Breast epithelium (tissue), 4 donors: ENCODE measurements around the gene CCDC12. TPM values are rescaled to one million over a fixed set of nuclear protein-coding genes. Genes with fewer than 3 reads are reported as not detected.
A peak's percentile ranks its signal among the peaks of the same experiment; 100 is the strongest.

Source experiments
- DNase-seq, 2 donors: peaks; one replicate each; pipeline ENCODE4 v3.0.0-alpha.2; 2019; ENCODE audit warnings: low spot score in 2 of 2
- H3K27ac ChIP-seq, 2 donors: fragments of 200-600 bp; sonication (generic) in 1 of 2; one replicate each; pipeline ENCODE4 v1.5.1; 2016 to 2019; ENCODE audit warnings: mild to moderate bottlenecking in 1 of 2
- H3K27me3 ChIP-seq, 2 donors: fragments of 200-600 bp; sonication (generic) in 1 of 2; one replicate each; pipeline versions ENCODE4 v1.5.1 to v1.6.0; 2017 to 2019; ENCODE audit warnings: control low read depth in 1 of 2, mild to moderate bottlenecking in 1 of 2
- H3K36me3 ChIP-seq: fragments of 200-600 bp; one replicate; pipeline ENCODE4 v1.5.1; 2019
- H3K4me1 ChIP-seq, 2 donors: fragments of 200-600 bp; sonication (generic); one replicate each; pipeline ENCODE4 v1.5.1; 2016 to 2019; ENCODE audit warnings: control low read depth in 1 of 2
- H3K4me3 ChIP-seq, 3 donors: fragments of 200-600 bp; sonication (generic); 1 replicate in 2 of 3; 2 replicates in 1 of 3; pipeline ENCODE4 v1.5.1; 2016 to 2019; ENCODE audit warnings: mild to moderate bottlenecking in 3 of 3, moderate library complexity in 2 of 3
- H3K9me3 ChIP-seq, 2 donors: fragments of 200-600 bp; sonication (generic) in 1 of 2; one replicate each; pipeline ENCODE4 v1.5.1; 2016 to 2019; ENCODE audit warnings: control low read depth in 1 of 2
- POLR2A ChIP-seq: fragments of 450-650 bp; IDR thresholded peaks from one replicate; pipeline ENCODE4 v1.6.1; 2016; ENCODE audit warnings: antibody characterized with exemption, mild to moderate bottlenecking, moderate library complexity
- POLR2AphosphoS5 ChIP-seq, 3 donors: sonication (generic); formaldehyde crosslinking; IDR thresholded peaks; one replicate each; pipeline ENCODE4 v1.6.1; 2017; ENCODE audit warnings: antibody characterized with exemption in 3 of 3
- intact Hi-C: fragments of 100-400 bp; cut with DNase I; formaldehyde crosslinking; loops from one replicate; pipeline ENCODE4 v1.15.1; 2023; ENCODE audit warnings: low total_unique reads
- total RNA-seq, 3 donors: library from RNA; depleted of rRNA; stranded (reverse); fragments of >200 nt; gene quantifications; one replicate each; pipeline ENCODE4 v1.1.0, GENCODE V29; 2016
- TF ChIP-seq, protein P1 (sequence below), 3 donors: fragments of 450-650 bp; IDR thresholded peaks; one replicate each; pipeline ENCODE4 v1.5.1; 2016 to 2017; ENCODE audit warnings: antibody characterized with exemption in 3 of 3, mild to moderate bottlenecking in 3 of 3, moderate library complexity in 3 of 3

CCDC12 gene
- total RNA-seq, 3 donors from 2014 or later, result 27.0 to 50.2 (median 43.9) TPM

DNA sequence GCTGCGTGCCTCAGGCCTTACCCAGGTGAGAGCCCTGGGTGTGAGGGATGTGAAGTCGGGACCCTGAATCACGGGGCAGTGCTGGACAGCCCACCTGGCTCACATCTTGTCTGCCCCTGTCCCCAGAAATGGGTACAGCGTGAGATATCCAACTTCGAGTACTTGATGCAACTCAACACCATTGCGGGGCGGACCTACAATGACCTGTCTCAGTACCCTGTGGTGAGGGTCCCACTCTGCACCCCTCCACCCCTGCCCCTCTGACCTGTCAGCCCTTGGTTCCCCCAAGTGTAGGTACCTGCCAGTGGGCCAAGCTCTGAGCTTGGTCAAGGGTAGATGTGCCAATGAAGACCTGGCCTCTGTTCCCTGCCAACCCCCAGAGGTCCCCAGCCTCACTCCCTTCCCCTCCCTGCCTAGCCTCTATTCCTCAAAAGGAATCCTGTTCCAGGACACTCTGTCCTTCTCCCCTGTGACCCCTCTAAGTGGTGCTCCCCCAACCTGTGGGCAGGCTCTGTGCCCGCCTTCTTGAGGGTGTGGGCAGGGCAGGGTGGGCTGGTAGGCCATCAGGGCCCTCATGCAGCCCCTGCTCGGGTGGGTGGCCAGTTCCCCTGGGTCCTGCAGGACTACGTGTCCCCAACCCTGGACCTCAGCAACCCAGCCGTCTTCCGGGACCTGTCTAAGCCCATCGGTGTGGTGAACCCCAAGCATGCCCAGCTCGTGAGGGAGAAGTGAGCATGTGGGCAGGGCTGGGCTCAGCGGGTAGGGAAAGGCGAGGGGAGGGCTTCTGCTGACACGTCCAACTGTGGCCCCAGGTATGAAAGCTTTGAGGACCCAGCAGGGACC, 28.0 kb upstream of the CCDC12 start:
- no peak overlapping the region for H3K4me3 ChIP-seq
- no peaks in the 10 kb centered on the region for H3K4me1 ChIP-seq
- intact Hi-C loops, result no loop called here
- no peaks in the 10 kb centered on the region for H3K27me3 ChIP-seq
- peaks cover 11% of the 10 kb centered on the region for H3K36me3 ChIP-seq
- TF ChIP-seq POLR2A (no peak), POLR2AphosphoS5 (IDR thresholded peaks at IDR 0.05) (no peak)
- TF ChIP-seq, protein P1, sequence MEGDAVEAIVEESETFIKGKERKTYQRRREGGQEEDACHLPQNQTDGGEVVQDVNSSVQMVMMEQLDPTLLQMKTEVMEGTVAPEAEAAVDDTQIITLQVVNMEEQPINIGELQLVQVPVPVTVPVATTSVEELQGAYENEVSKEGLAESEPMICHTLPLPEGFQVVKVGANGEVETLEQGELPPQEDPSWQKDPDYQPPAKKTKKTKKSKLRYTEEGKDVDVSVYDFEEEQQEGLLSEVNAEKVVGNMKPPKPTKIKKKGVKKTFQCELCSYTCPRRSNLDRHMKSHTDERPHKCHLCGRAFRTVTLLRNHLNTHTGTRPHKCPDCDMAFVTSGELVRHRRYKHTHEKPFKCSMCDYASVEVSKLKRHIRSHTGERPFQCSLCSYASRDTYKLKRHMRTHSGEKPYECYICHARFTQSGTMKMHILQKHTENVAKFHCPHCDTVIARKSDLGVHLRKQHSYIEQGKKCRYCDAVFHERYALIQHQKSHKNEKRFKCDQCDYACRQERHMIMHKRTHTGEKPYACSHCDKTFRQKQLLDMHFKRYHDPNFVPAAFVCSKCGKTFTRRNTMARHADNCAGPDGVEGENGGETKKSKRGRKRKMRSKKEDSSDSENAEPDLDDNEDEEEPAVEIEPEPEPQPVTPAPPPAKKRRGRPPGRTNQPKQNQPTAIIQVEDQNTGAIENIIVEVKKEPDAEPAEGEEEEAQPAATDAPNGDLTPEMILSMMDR (IDR thresholded peaks at IDR 0.05), result no peak
- H3K9me3 ChIP-seq, result no peaks in the 10 kb centered on the region
- no peak overlapping the region for H3K27ac ChIP-seq
- peak in 1 of 2 donors; percentile 35 for DNase-seq

DNA sequence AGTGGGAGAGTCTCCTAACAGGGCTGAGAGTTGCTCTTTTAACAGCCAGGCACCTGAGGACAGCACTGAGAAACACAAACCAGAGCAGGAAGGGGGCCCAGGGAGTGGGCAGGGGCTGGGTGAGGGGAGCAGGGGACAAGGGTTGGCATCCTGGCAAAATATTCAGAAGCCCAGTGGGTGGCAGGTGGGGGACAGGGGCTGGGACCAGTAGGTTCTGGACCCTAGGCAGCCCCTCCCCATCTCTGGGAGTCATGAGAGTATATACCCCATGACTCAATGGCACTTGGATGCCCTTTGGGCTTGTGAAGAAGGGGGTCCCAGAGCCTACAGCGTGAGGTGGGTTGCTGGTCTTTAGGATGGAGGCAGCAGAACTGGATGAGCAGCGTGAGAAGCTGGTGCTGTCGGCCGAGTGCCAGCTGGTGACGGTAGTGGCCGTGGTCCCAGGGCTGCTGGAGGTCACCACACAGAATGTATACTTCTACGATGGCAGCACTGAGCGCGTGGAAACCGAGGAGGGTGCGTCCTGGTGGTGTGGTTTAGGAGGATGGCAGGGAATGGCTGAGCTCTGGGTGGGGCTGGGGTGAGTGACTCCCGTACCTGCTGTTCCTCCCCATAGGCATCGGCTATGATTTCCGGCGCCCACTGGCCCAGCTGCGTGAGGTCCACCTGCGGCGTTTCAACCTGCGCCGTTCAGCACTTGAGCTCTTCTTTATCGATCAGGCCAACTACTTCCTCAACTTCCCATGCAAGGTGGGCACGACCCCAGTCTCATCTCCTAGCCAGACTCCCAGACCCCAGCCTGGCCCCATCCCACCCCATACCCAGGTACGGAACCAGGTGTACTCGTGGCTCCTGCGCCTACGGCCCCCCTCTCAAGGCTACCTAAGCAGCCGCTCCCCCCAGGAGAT, 27.2 kb upstream of the CCDC12 start:
- Histone ChIP-seq H3K4me1 (no peaks in the 10 kb centered on the region), H3K27me3 (no peaks in the 10 kb centered on the region), H3K4me3 (no peak overlapping the region), H3K36me3 (peaks cover 11% of the 10 kb centered on the region), H3K9me3 (no peaks in the 10 kb centered on the region), H3K27ac (no peak overlapping the region)
- TF ChIP-seq, protein P1 (IDR thresholded peaks at IDR 0.05), result no peak
- TF ChIP-seq POLR2AphosphoS5 (IDR thresholded peaks at IDR 0.05) (no peak), POLR2A (no peak)
- intact Hi-C loops, result no loop called here
- peak in 1 of 2 donors; percentile 50 for DNase-seq

DNA sequence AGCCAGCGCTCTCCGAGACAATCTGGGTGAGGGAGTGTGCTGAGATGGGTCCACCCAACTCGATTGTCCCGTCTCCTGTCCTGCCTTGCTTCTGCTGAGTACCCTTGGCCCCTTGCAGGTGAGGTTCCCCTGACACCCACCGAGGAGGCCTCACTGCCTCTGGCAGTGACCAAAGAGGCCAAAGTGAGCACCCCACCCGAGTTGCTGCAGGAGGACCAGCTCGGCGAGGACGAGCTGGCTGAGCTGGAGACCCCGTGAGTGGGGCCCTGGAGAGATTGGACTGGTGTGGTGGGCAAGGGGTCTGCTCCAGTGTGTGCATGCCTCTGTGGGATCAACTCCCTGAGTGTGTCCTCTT, 26.5 kb upstream of the CCDC12 start:
- intact Hi-C loops, result no loop called here
- H3K27me3 ChIP-seq, result no peaks in the 10 kb centered on the region
- peaks cover 11% of the 10 kb centered on the region for H3K36me3 ChIP-seq
- no peak for DNase-seq
- H3K27ac ChIP-seq, result no peak overlapping the region
- TF ChIP-seq POLR2A (no peak), POLR2AphosphoS5 (IDR thresholded peaks at IDR 0.05) (no peak)
- TF ChIP-seq, protein P1 (IDR thresholded peaks at IDR 0.05), result no peak
- no peaks in the 10 kb centered on the region for H3K9me3 ChIP-seq
- H3K4me1 ChIP-seq, result no peaks in the 10 kb centered on the region
- H3K4me3 ChIP-seq, result no peak overlapping the region

DNA sequence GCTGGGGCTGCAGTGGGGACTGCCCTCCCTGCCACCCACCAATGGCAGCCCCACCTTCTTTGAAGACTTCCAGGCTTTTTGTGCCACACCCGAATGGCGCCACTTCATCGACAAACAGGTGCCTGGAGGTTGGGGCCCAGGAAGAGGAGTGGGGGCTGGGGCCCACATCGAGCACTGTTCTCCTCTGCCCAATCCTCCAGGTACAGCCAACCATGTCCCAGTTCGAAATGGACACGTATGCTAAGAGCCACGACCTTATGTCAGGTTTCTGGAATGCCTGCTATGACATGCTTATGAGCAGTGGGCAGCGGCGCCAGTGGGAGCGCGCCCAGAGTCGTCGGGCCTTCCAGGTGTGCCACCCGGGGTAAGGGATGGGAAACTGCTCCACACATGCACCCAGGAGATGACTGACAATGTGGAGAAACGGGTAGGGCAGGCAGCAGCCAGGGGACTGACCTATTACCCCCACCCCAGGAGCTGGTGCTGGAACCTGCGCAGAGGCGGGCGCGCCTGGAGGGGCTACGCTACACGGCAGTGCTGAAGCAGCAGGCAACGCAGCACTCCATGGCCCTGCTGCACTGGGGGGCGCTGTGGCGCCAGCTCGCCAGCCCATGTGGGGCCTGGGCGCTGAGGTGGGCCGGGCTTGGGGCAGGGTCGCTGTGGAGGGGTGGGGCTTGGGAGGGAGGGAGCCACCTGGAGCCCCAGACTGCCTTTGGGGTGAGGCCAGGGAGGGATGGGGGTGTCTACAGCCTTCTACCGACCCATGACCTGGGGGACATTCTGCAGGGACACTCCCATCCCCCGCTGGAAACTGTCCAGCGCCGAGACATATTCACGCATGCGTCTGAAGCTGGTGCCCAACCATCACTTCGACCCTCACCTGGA, 25.9 kb upstream of the CCDC12 start:
- Histone ChIP-seq H3K4me1 (no peaks in the 10 kb centered on the region), H3K36me3 (peaks cover 11% of the 10 kb centered on the region), H3K9me3 (no peaks in the 10 kb centered on the region), H3K4me3 (no peak overlapping the region), H3K27ac (no peak overlapping the region), H3K27me3 (no peaks in the 10 kb centered on the region)
- peak in 1 of 2 donors; percentile 44 for DNase-seq
- TF ChIP-seq POLR2AphosphoS5 (IDR thresholded peaks at IDR 0.05) (no peak), POLR2A (no peak)
- TF ChIP-seq, protein P1 (IDR thresholded peaks at IDR 0.05), result no peak
- intact Hi-C loops, result no loop called here
